Sigmoid colon (tissue), 7 donors: ENCODE data around the gene CRYGS. TPM values are rescaled to one million over a fixed set of nuclear protein-coding genes. Genes with fewer than 3 reads are reported as not detected.

Experiments used
- DNase-seq: peaks from one replicate; pipeline ENCODE4 v3.0.0-alpha.2; 2019
- H3K27ac ChIP-seq, 4 donors: fragments of 200-600 bp; sonication (generic); one replicate each; pipeline ENCODE4 v1.5.1; 2016 to 2019; ENCODE audit warnings: mild to moderate bottlenecking in 1 of 4
- H3K27me3 ChIP-seq, 3 donors: fragments of 200-600 bp; sonication (generic); one replicate each; pipeline ENCODE4 v1.5.1; 2019; ENCODE audit warnings: mild to moderate bottlenecking in 1 of 3
- H3K36me3 ChIP-seq, 4 donors: fragments of 200-600 bp; sonication (generic); one replicate each; pipeline ENCODE4 v1.5.1; 2016 to 2019
- H3K4me1 ChIP-seq, 4 donors: fragments of 200-600 bp; sonication (generic); one replicate each; pipeline ENCODE4 v1.5.1; 2017 to 2019
- H3K4me3 ChIP-seq, 4 donors: fragments of 200-600 bp; sonication (generic); one replicate each; pipeline ENCODE4 v1.5.1; 2017 to 2019; ENCODE audit warnings: mild to moderate bottlenecking in 2 of 4, moderate library complexity in 1 of 4
- H3K9me3 ChIP-seq, 4 donors: fragments of 200-600 bp in 3 of 4; sonication (generic) in 3 of 4; one replicate each; pipeline versions ENCODE4 v1.5.1 to v1.6.1; 2013 to 2019
- CTCF ChIP-seq, 4 experiments: fragments of 450-650 bp in 3 of 4; fragments of 200-600 bp in 1 of 4; IDR thresholded peaks; one replicate each; pipeline ENCODE4 v1.5.1; 2016 to 2019; ENCODE audit warnings: antibody characterized with exemption in 4 of 4, mild to moderate bottlenecking in 3 of 4, moderate library complexity in 2 of 4
- EP300 ChIP-seq, 4 donors: sonication (generic); formaldehyde crosslinking; IDR thresholded peaks; one replicate each; pipeline ENCODE4 v1.6.1; 2017; ENCODE audit warnings: antibody characterized with exemption in 4 of 4
- POLR2A ChIP-seq, 2 donors: fragments of 450-650 bp; IDR thresholded peaks; one replicate each; pipeline ENCODE4 v1.6.1; 2016; ENCODE audit warnings: antibody characterized with exemption in 2 of 2, mild to moderate bottlenecking in 2 of 2, moderate library complexity in 2 of 2
- POLR2AphosphoS5 ChIP-seq, 4 donors: sonication (generic); formaldehyde crosslinking; IDR thresholded peaks; one replicate each; pipeline ENCODE4 v1.6.1; 2017; ENCODE audit warnings: antibody characterized with exemption in 4 of 4
- WGBS, 2 donors: extraction: QIAGEN DNeasy Blood & Tissue Kit; methylation state at CpG; one replicate each; pipeline ENCODE4 v1.1.7; 2013; 5-methylcytosine and 5-hydroxymethylcytosine counted together
- intact Hi-C: fragments of 100-400 bp; cut with DNase I; formaldehyde crosslinking; loops from one replicate; pipeline ENCODE4 v1.15.1; 2023
- polyA plus RNA-seq, 3 donors: library from polyadenylated mRNA; stranded (reverse); fragments of 200-250 nt; gene quantifications; one replicate each; pipeline ENCODE4 v1.2.3, GENCODE V29; 2013
- total RNA-seq, 4 donors: library from RNA; depleted of rRNA; stranded (reverse); fragments of >200 nt; gene quantifications; one replicate each; pipeline ENCODE4 v1.1.0, GENCODE V29; 2016
- donor health status: healthy with polysubstance abuse.
- donor health status: Bipolar disorder and iron deficiency.
- donor health status: healthy.

CRYGS gene
- total and polyA plus RNA-seq, 7 donors, result 1.5 to 5.0 (median 3.1) TPM; not detected in 2

- intact Hi-C loops, result loop anchor here (5.0 to 10.0 kb wide), 5 partner anchors 162 to 980 kb away; partner anchors contain the start of genes EIF4A2, ETV5, SENP2 and TRA2B
- Histone ChIP-seq H3K9me3 (no peaks in the 10 kb centered on the region), H3K4me1 (peaks cover 0 to 57% (median 40%) of the 10 kb centered on the region in 4 donors), H3K27ac (peak within 1 kb of the TSS; percentile 86 to 89 (median 88)), H3K4me3 (peak within 1 kb of the TSS; percentile 72 to 85 (median 74)), H3K27me3 (no peaks in the 10 kb centered on the region), H3K36me3 (peaks cover 0 to 15% (median 0%) of the 10 kb centered on the region in 4 donors)
- peak; percentile 94 for DNase-seq
- WGBS, 2 donors, result 0% methylated on average over 66 of the region's 66 CpGs
- TF ChIP-seq POLR2A (IDR thresholded peaks at IDR 0.05), result peak; percentile 72 to 74
- TF ChIP-seq CTCF (IDR thresholded peaks at IDR 0.05), result no peak
- peak; percentile 75 to 95 (median 92) for TF ChIP-seq POLR2AphosphoS5 (IDR thresholded peaks at IDR 0.05)
These were observed 23.1 kb upstream of the CRYGS start, which contains the start of gene TBCCD1 for GRCh38 chr3:186567072-186567921. Gene TBCCD1 (minus strand): TSS chr3:186567339. CDS start chr3:186564329, 3,010 bp downstream.

- intact Hi-C loops, result loop anchor here (5.0 to 10.0 kb wide), 5 partner anchors 162 to 979 kb away; partner anchors contain the start of genes EIF4A2, ETV5, SENP2 and TRA2B
- peaks cover 0 to 56% (median 37%) of the 10 kb centered on the region in 4 donors for H3K4me1 ChIP-seq
- peak overlapping the region; percentile 86 to 89 (median 88) for H3K27ac ChIP-seq
- H3K36me3 ChIP-seq, result peaks cover 0 to 16% (median 0%) of the 10 kb centered on the region in 4 donors
- 0% methylated on average over 14 of the region's 14 CpGs for WGBS, 2 donors
- no peaks in the 10 kb centered on the region for H3K9me3 ChIP-seq
- no peak for DNase-seq
- TF ChIP-seq CTCF (IDR thresholded peaks at IDR 0.05) (no peak), EP300 (IDR thresholded peaks at IDR 0.05) (no peak), POLR2AphosphoS5 (IDR thresholded peaks at IDR 0.05) (no peak), POLR2A (IDR thresholded peaks at IDR 0.05) (no peak)
- H3K4me3 ChIP-seq, result peak overlapping the region; percentile 72 to 85 (median 74)
- H3K27me3 ChIP-seq, result no peaks in the 10 kb centered on the region
These were observed 22.5 kb upstream of the CRYGS start for GRCh38 chr3:186566772-186567071.

- H3K4me1 ChIP-seq, result peaks cover 0 to 41% (median 24%) of the 10 kb centered on the region in 4 donors
- H3K4me3 ChIP-seq, result no peak overlapping the region
- peaks cover 0 to 16% (median 0%) of the 10 kb centered on the region in 4 donors for H3K36me3 ChIP-seq
- H3K27ac ChIP-seq, result no peak overlapping the region
- H3K9me3 ChIP-seq, result no peaks in the 10 kb centered on the region
- intact Hi-C loops, result loop anchor here (10.0 kb wide), 1 partner anchor 160 kb away; no protein-coding TSS in a partner anchor
- H3K27me3 ChIP-seq, result no peaks in the 10 kb centered on the region
- TF ChIP-seq POLR2AphosphoS5 (IDR thresholded peaks at IDR 0.05), result no peak
- no peak for TF ChIP-seq EP300 (IDR thresholded peaks at IDR 0.05)
- TF ChIP-seq POLR2A (IDR thresholded peaks at IDR 0.05), result no peak
- TF ChIP-seq CTCF (IDR thresholded peaks at IDR 0.05), result no peak
- DNase-seq, result no peak
These were observed 20.4 kb upstream of the CRYGS start for GRCh38 chr3:186564586-186564985.

- no peak overlapping the region for H3K4me3 ChIP-seq
- WGBS, 2 donors, result 48 to 63% methylated on average over 5 of the region's 5 CpGs
- H3K27me3 ChIP-seq, result no peaks in the 10 kb centered on the region
- TF ChIP-seq POLR2AphosphoS5 (IDR thresholded peaks at IDR 0.05) (no peak), POLR2A (IDR thresholded peaks at IDR 0.05) (no peak), EP300 (IDR thresholded peaks at IDR 0.05) (no peak), CTCF (IDR thresholded peaks at IDR 0.05) (no peak)
- intact Hi-C loops, result no loop called here
- DNase-seq, result no peak
- H3K9me3 ChIP-seq, result no peaks in the 10 kb centered on the region
- H3K36me3 ChIP-seq, result peaks cover 6 to 97% (median 46%) of the 10 kb centered on the region in 4 donors
- H3K27ac ChIP-seq, result no peak overlapping the region
- H3K4me1 ChIP-seq, result no peaks in the 10 kb centered on the region
These were observed 8.3 kb upstream of the CRYGS start for GRCh38 chr3:186552408-186553031.
